HG03025 (cell line): Measurements from ENCODE around the gene PHLDB2.

Experiments
- ATAC-seq: cut with Tn5 transposase; IDR thresholded peaks from one replicate; pipeline ENCODE4 v1.9.1; 2021; ENCODE audit warnings: mild to moderate bottlenecking, moderate library complexity; ENCODE audit not compliant: unreplicated experiment, low FRiP score

PHLDB2 gene

GRCh38 chr3:111848778-111849177, 10.3 kb upstream of the PHLDB2 start:
- no peak for ATAC-seq

GRCh38 chr3:111850537-111850936, 8.5 kb upstream of the PHLDB2 start:
- ATAC-seq: no peak

GRCh38 chr3:111851511-111851954, 7.5 kb upstream of the PHLDB2 start:
- ATAC-seq: no peak

GRCh38 chr3:111852540-111852939, 6.5 kb upstream of the PHLDB2 start:
- ATAC-seq: no peak

GRCh38 chr3:111853068-111853467, 6.0 kb upstream of the PHLDB2 start:
- ATAC-seq: no peak

GRCh38 chr3:111854990-111855389, 4.1 kb upstream of the PHLDB2 start:
- ATAC-seq: no peak

GRCh38 chr3:111856501-111856900, 2.6 kb upstream of the PHLDB2 start:
- ATAC-seq: no peak

GRCh38 chr3:111857474-111857873, 1.6 kb upstream of the PHLDB2 start:
- ATAC-seq: no peak

GRCh38 chr3:111858642-111859041, 423 bp upstream of the PHLDB2 start:
- ATAC-seq: no peak

- ATAC-seq: peak; percentile 92
Observed at GRCh38 chr3:111859974-111860859, 1.2 kb downstream of the PHLDB2 start.

GRCh38 chr3:111861391-111861790, 2.3 kb downstream of the PHLDB2 start:
- ATAC-seq: no peak

GRCh38 chr3:111862415-111862814, 3.4 kb downstream of the PHLDB2 start:
- no peak for ATAC-seq

GRCh38 chr3:111862974-111863373, 3.9 kb downstream of the PHLDB2 start:
- no peak for ATAC-seq

GRCh38 chr3:111863942-111864694, 5.1 kb downstream of the PHLDB2 start:
- ATAC-seq: no peak

- no peak for ATAC-seq
Observed at GRCh38 chr3:111864821-111865656, 6.0 kb downstream of the PHLDB2 start.

- ATAC-seq: no peak
Observed at GRCh38 chr3:111867889-111868426, 8.9 kb downstream of the PHLDB2 start.

- no peak for ATAC-seq
Observed at GRCh38 chr3:111870620-111871019, 11.6 kb downstream of the PHLDB2 start.

GRCh38 chr3:111871809-111872623, 13.0 kb downstream of the PHLDB2 start:
- ATAC-seq: no peak

GRCh38 chr3:111872979-111873378, 13.9 kb downstream of the PHLDB2 start:
- no peak for ATAC-seq
